SK-N-SH (cell line): ENCODE results near the gene ARFRP1. TPM values are rescaled to one million over a fixed set of nuclear protein-coding genes. Genes with fewer than 3 reads are reported as not detected.

ENCODE experiments used
- CTCF ChIA-PET: fragments of 300-600, 350-600 bp; formaldehyde crosslinking; extraction: SDS; loops from one replicate; lab custom pipeline; 2021; lab: Yijun Ruan, JAX
- POLR2A ChIA-PET: fragments of 350-600 bp; sonication (Branson Sonifier 250); formaldehyde crosslinking; extraction: SDS; loops from one replicate; lab custom pipeline; 2020; ENCODE audit warnings: antibody characterized with exemption, inconsistent platforms; lab: Yijun Ruan, JAX
- DNase-seq: peaks from one replicate; pipeline ENCODE4 v3.0.0; 2012
- H2AFZ ChIP-seq: fragments of 200-600 bp; sonication (generic); 2 replicates; pipeline ENCODE4 v1.8.1; 2016; ENCODE audit warnings: antibody characterized with exemption, mild to moderate bottlenecking, low read depth
- H3F3A ChIP-seq: fragments of 200-600 bp; sonication (generic); replicated peaks from 2 replicates; pipeline ENCODE3; 2016; ENCODE audit warnings: antibody characterized with exemption, mild to moderate bottlenecking; ENCODE audit not compliant: insufficient read depth
- H3K27ac ChIP-seq, 2 experiments: fragments of 200-500 bp in 1 of 2; fragments of 200-600 bp in 1 of 2; sonication (Bioruptor generic) in 1 of 2; sonication (generic), shearing (Covaris generic) in 1 of 2; 2 replicates each; pipeline versions ENCODE4 v1.5.1 to v1.6.1; 2014 to 2016; ENCODE audit warnings: low read depth in 2 of 2, inconsistent platforms in 1 of 2, low read length in 1 of 2, mild to moderate bottlenecking in 1 of 2, mixed read lengths in 1 of 2
- H3K27me3 ChIP-seq: fragments of 200-600 bp; sonication (generic), shearing (Covaris generic); 2 replicates; pipeline ENCODE4 v1.6.1; 2016; ENCODE audit warnings: mixed run types; ENCODE audit not compliant: insufficient read depth
- H3K36me3 ChIP-seq, 2 experiments: fragments of 200-500 bp in 1 of 2; fragments of 200-600 bp in 1 of 2; sonication (Bioruptor generic) in 1 of 2; sonication (generic) in 1 of 2; replicated peaks in 1 of 2; 2 replicates each; pipeline versions ENCODE3 to v1.5.1; 2014 to 2016; ENCODE audit warnings: low read length in 1 of 2, mild to moderate bottlenecking in 1 of 2; ENCODE audit not compliant: insufficient read depth in 2 of 2, control insufficient read depth in 1 of 2
- H3K4me1 ChIP-seq, 2 experiments: fragments of 200-500 bp in 1 of 2; fragments of 200-600 bp in 1 of 2; sonication (Bioruptor generic) in 1 of 2; sonication (generic), shearing (Covaris generic) in 1 of 2; 2 replicates each; pipeline versions ENCODE4 v1.5.1 to v1.6.1; 2014 to 2016; ENCODE audit warnings: low read depth in 1 of 2, low read length in 1 of 2, mixed run types in 1 of 2; ENCODE audit not compliant: insufficient read depth in 2 of 2, control insufficient read depth in 1 of 2
- H3K4me2 ChIP-seq: fragments of 200-600 bp; sonication (generic), shearing (Covaris generic); 2 replicates; pipeline ENCODE4 v1.6.1; 2017; ENCODE audit warnings: mixed run types
- H3K4me3 ChIP-seq, 2 experiments: fragments of 200-500 bp in 1 of 2; fragments of 200-600 bp in 1 of 2; sonication (Bioruptor generic) in 1 of 2; sonication (generic), shearing (Covaris generic) in 1 of 2; 2 replicates each; pipeline versions ENCODE4 v1.5.1 to v1.8.1; 2014 to 2016; ENCODE audit warnings: low read depth in 2 of 2, inconsistent platforms in 1 of 2, low read length in 1 of 2, mild to moderate bottlenecking in 1 of 2, mixed read lengths in 1 of 2, moderate library complexity in 1 of 2
- H3K79me2 ChIP-seq: fragments of 200-600 bp; sonication (generic); 2 replicates; pipeline ENCODE4 v1.8.1; 2017; ENCODE audit warnings: mild to moderate bottlenecking; ENCODE audit not compliant: insufficient read depth
- H3K9ac ChIP-seq: fragments of 200-600 bp; sonication (generic); 2 replicates; pipeline ENCODE4 v1.6.1; 2017; ENCODE audit warnings: mixed run types
- H3K9me2 ChIP-seq: fragments of 200-600 bp; sonication (generic); 2 replicates; pipeline ENCODE4 v1.6.1; 2017; ENCODE audit warnings: mixed run types
- H3K9me3 ChIP-seq: fragments of 200-600 bp; sonication (generic); 2 replicates; pipeline ENCODE4 v1.6.1; 2017; ENCODE audit warnings: mixed run types, mild to moderate bottlenecking, moderate library complexity
- H4K20me1 ChIP-seq: fragments of 200-600 bp; sonication (generic); 2 replicates; pipeline ENCODE4 v1.6.1; 2017; ENCODE audit warnings: mild to moderate bottlenecking, mixed run types; ENCODE audit not compliant: insufficient read depth
- CHD2 ChIP-seq: fragments of 150-350 bp; IDR thresholded peaks from 2 replicates; pipeline ENCODE4 v1.6.1; 2018; ENCODE audit warnings: low read length; ENCODE audit not compliant: partially characterized antibody
- CTCF ChIP-seq: fragments of 200-600 bp; sonication (generic); IDR thresholded peaks from 2 replicates; pipeline ENCODE4 v1.6.1; 2017; ENCODE audit warnings: antibody characterized with exemption, mild to moderate bottlenecking, moderate library complexity
- FOSL2 ChIP-seq: IDR thresholded peaks from 2 replicates; pipeline ENCODE4 v1.4.0; 2012; ENCODE audit warnings: low read depth, mild to moderate bottlenecking, moderate library complexity, borderline replicate concordance
- FOXJ3 ChIP-seq: sonication (generic); formaldehyde crosslinking; IDR thresholded peaks from 2 replicates; pipeline ENCODE4 v1.5.1; 2020; ENCODE audit warnings: mild to moderate bottlenecking, missing genetic modification reagents
- FOXM1 ChIP-seq: IDR thresholded peaks from 2 replicates; pipeline ENCODE4 v1.4.0; 2012; ENCODE audit warnings: low read depth, mild to moderate bottlenecking
- IRF3 ChIP-seq: fragments of 150-350 bp; IDR thresholded peaks from 2 replicates; pipeline ENCODE4 v1.6.1; 2016; ENCODE audit warnings: mild to moderate bottlenecking, low read depth, low read length
- JUND ChIP-seq: IDR thresholded peaks from 2 replicates; pipeline ENCODE4 v1.4.0; 2012
- MEF2A ChIP-seq: IDR thresholded peaks from 2 replicates; pipeline ENCODE4 v1.4.0; 2012; ENCODE audit warnings: low read depth, borderline replicate concordance
- MXI1 ChIP-seq: IDR thresholded peaks from 2 replicates; pipeline ENCODE4 v1.6.1; 2012; ENCODE audit warnings: mild to moderate bottlenecking, low read depth, low read length, improper control_type of control experiment
- NFIC ChIP-seq: IDR thresholded peaks from 2 replicates; pipeline ENCODE4 v1.4.0; 2012; ENCODE audit warnings: borderline replicate concordance
- NRF1 ChIP-seq: IDR thresholded peaks from 2 replicates; pipeline ENCODE4 v1.6.1; 2012; ENCODE audit warnings: low read depth, mild to moderate bottlenecking, low read length
- SIN3A ChIP-seq: IDR thresholded peaks from 2 replicates; pipeline ENCODE4 v1.6.1; 2012; ENCODE audit warnings: low read depth, mild to moderate bottlenecking, low read length, moderate library complexity, borderline replicate concordance
- TCF12 ChIP-seq: IDR thresholded peaks from 2 replicates; pipeline ENCODE4 v1.4.0; 2012
- USF1 ChIP-seq: IDR thresholded peaks from 2 replicates; pipeline ENCODE4 v1.4.0; 2012; ENCODE audit warnings: low read depth, borderline replicate concordance
- USF2 ChIP-seq: fragments of 150-350 bp; IDR thresholded peaks from 2 replicates; pipeline ENCODE4 v1.6.1; 2017; ENCODE audit warnings: antibody characterized with exemption, low read length, low read depth, borderline replicate concordance
- WGBS: methylation state at CpG from one replicate; pipeline ENCODE4 v1.1.6; 2017; ENCODE audit warnings: low lambda C conversion rate; 5-methylcytosine and 5-hydroxymethylcytosine counted together
- polyA plus RNA-seq, 3 experiments: library from polyadenylated mRNA; depleted of rRNA; stranded (reverse); fragments of >200 nt; gene quantifications; 2 replicates each; pipeline ENCODE4 v1.2.3, GENCODE V29; 2012

The ARFRP1 gene
- polyA plus RNA-seq, 1 of the 3 experiments (the other 2 are of a cell fraction): 72.8 TPM

GRCh38 chr20:63737945-63738686 is 30.3 kb upstream of the ARFRP1 start:
- Histone ChIP-seq H3F3A (peaks cover 9% of the 10 kb centered on the region), H3K4me1 (peaks cover 0 to 14% of the 10 kb centered on the region in 2 experiments; a peak in 1 of 4 replicates), H3K36me3 (peaks cover under 1 to 32% of the 10 kb centered on the region in 2 experiments), H4K20me1 (peaks cover 13% of the 10 kb centered on the region), H3K9ac (no peak overlapping the region), H2AFZ (no peak overlapping the region), H3K4me3 (no peak overlapping the region), H3K9me3 (no peaks in the 10 kb centered on the region), H3K27me3 (no peaks in the 10 kb centered on the region), H3K27ac (no peak overlapping the region), H3K4me2 (no peak overlapping the region), H3K9me2 (no peaks in the 10 kb centered on the region), H3K79me2 (peaks cover 18% of the 10 kb centered on the region)
- WGBS: 100% methylated on average over 2 of the region's 43 CpGs
- no peak for TF ChIP-seq CTCF
- TF ChIP-seq JUND: no peak
- TF ChIP-seq IRF3: no peak
- no peak for TF ChIP-seq CHD2
- no peak for TF ChIP-seq FOSL2
- TF ChIP-seq NFIC: no peak
- TF ChIP-seq MEF2A: no peak
- TF ChIP-seq USF1: no peak
- no peak for TF ChIP-seq FOXJ3
- no peak for TF ChIP-seq TCF12
- CTCF ChIA-PET: interaction anchor here (1.1 to 1.4 kb wide), 3 partner anchors 13 to 33 kb away, joined by 3 to 4 read pairs (median 4); partner anchors contain the start of genes ARFRP1 and ZGPAT
- POLR2A ChIA-PET: interaction anchor here (1.1 to 1.2 kb wide), 2 partner anchors 15 to 30 kb away, joined by 3 to 4 read pairs; partner anchors contain the start of genes ARFRP1 and ZGPAT
- no peak for DNase-seq

- Histone ChIP-seq H3K9me2 (no peaks in the 10 kb centered on the region), H3K4me2 (no peak overlapping the region), H3K9ac (no peak overlapping the region), H4K20me1 (peaks cover 12% of the 10 kb centered on the region), H3K27ac (no peak overlapping the region), H2AFZ (no peak overlapping the region), H3K4me1 (peaks cover 0 to 14% of the 10 kb centered on the region in 2 experiments; a peak in 1 of 4 replicates), H3K9me3 (no peaks in the 10 kb centered on the region), H3K79me2 (peaks cover 18% of the 10 kb centered on the region), H3F3A (peaks cover 9% of the 10 kb centered on the region), H3K36me3 (peaks cover 0 to 29% of the 10 kb centered on the region in 2 experiments), H3K27me3 (no peaks in the 10 kb centered on the region), H3K4me3 (no peak overlapping the region)
- TF ChIP-seq MXI1: no peak
- no peak for TF ChIP-seq SIN3A
- no peak for TF ChIP-seq FOXJ3
- no peak for TF ChIP-seq FOXM1
- no peak for TF ChIP-seq USF2
- TF ChIP-seq NRF1: no peak
- POLR2A ChIA-PET: no interaction called here
- CTCF ChIA-PET: interaction anchor here (1.7 kb wide), 1 partner anchor 38 kb away, joined by 6 read pairs; no protein-coding TSS in a partner anchor
- peak; percentile 38 for DNase-seq
- 98% methylated on average over 9 of the region's 26 CpGs for WGBS
These were observed 29.8 kb upstream of the ARFRP1 start for GRCh38 chr20:63737695-63737944.
